UCSD-AML1 (cell line): ENCODE measurements around the gene LSS.
"Not testable (repeated sequence)": the region's sequence is repeated elsewhere in the genome, so short reads cannot be mapped to it uniquely, and the experiment has no call there.

Experiments used
- DNase-seq: peaks from one replicate; lab custom pipeline; 2025; ENCODE audit not compliant: unreplicated experiment; lab: John Stamatoyannopoulos, UW

Gene LSS

DNA sequence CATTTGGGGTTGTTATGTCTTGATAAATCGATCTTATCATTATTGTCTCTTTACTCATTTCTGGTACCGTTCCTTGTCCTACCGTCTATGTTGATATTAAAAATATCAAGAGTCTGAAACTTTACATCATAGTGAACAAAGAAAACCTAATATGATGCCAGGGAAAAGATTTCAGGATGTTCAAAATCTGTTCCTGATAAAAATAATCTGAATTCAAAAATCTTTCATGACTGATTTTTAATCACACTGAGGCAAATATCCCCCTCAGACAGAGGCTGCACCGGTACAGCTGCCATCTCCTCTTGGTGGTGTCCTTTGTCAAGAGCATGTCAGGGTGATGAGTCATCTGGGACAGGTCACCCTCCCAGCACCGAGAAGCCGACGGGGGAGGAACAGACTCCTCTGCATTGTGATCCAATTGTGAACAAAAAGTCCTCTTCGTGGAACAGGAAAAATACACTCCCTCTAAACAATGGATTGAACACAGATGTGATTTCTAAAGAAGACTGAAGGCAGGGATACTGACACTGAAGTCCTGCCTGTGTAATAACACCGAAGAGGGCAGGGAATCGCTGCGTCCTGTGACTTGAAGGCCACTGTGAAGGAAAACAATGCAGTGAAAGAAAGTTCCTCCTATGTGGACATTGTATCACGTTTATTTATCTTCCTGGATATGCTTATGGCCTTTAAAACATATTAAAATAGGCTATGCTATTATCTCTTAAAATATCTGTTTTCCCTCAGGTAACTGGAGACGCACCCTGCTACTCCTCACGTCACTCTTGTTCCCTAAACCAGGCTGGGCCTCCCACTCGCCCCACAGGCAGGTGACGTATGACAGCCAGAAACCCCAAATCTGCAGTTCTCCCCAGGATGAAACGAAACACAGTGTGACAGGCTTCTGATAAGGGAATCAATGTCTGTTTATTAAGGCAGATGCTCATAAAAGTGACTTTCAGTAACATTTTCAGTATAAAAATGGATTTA, 40.1 kb downstream of the LSS start:
- DNase-seq, result no peak

DNA sequence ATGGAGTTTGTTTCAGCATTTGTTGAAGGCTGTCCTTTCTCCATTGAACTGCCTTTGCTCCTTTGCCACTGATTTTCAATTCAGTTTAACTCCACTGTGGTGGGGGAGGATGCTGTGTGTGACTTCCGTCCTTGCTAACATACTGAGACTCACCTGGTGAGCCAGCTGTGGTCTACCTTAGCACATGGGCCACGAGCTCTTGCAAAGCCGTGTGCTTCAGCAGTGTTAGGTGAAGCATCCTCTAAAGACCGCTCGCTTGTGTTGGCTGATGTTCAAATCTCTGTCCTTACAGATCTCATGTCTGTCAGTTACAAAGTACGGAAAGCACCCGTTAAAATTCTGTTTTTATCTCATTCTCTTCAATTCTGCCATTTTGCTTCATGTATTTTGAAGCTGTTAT, 40.8 kb downstream of the LSS start:
- no peak for DNase-seq

DNA sequence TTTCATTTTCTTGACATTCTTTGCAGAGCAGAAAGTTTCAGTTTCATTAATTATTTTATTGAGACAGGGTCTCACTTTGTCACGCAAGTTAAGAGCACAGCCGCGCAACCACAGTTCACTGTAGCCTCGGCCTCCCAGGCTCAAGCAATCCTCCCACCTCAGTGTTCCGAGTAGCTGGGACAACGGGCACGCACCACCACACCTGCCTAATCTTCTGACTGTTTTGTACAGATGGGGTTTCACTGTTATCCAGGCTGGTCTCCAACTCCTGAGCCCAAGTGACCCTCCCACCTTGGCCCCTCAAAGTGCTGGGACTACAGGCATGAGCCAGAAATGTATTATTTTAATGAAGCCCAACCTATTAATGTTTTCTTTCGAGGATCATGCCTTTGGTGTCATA, 41.3 kb downstream of the LSS start:
- DNase-seq, result no peak

DNA sequence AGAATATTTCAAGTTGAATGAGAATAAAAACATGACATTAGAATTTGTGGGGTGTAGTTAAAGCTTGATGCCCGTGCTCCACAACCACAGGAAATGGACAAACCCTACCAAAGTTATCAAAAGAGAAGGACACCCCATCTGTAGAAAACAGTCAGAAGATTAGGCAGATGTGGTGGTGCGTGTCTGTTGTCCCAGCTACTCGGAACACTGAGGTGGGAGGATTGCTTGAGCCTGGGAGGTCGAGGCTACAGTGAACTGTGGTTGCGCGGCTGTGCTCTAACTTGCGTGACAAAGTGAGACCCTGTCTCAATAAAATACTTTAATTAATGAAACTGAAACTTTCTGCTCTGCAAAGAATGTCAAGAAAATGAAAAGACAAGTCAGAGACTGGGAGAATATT, 42.9 kb downstream of the LSS start:
- DNase-seq, result no peak

DNA sequence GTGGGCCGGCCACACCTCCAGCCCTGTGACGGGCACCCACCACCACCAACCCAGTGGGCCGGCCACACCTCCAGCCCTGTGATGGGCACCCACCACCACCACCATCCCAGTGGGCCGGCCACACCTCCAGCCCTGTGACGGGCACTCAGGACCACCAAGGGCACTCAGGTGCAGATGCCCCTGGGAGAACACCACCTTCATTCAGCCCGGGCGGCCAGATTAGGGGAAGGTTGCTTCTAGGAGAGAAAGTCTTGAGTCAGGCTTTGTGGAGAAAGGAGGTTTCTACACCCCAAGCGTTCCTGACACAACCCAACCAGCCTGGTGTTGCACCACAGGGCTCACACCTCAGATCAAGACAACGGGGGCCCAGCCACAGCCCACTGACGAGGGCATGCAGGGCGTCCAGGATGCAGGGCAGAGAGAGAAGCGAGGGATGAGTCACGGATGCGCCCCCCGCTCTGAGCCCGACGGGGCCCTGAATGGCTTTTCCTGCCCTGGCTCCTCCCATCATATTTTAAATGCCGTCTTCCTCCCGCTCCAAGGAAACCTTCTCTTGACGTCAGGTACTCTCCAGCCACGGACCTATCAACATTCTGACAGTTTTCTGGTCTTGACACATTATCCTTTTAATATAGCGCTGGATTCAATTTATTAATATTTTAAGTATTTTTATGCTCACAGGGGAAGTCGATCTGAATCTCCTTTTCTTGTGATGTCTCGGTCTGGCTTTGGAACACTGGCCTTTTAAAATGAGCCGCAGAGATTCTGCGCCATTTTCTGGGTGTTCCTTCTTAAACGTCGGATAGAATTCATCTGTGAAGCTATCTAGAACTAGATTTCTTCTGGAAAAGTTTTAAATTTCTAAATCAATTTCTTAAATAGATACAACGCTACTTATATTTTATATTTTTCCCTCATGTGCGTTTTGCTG, 43.7 kb downstream of the LSS start:
- DNase-seq, result peak; percentile 67

GRCh38 chr21:46183910-46184624, 44.5 kb downstream of the LSS start, which contains the start of gene SPATC1L:
Gene SPATC1L, minus strand, starts transcription at chr21:46184459. Its CDS starts 1,643 bp downstream, at chr21:46182816.
- peak; percentile 40 for DNase-seq

DNA sequence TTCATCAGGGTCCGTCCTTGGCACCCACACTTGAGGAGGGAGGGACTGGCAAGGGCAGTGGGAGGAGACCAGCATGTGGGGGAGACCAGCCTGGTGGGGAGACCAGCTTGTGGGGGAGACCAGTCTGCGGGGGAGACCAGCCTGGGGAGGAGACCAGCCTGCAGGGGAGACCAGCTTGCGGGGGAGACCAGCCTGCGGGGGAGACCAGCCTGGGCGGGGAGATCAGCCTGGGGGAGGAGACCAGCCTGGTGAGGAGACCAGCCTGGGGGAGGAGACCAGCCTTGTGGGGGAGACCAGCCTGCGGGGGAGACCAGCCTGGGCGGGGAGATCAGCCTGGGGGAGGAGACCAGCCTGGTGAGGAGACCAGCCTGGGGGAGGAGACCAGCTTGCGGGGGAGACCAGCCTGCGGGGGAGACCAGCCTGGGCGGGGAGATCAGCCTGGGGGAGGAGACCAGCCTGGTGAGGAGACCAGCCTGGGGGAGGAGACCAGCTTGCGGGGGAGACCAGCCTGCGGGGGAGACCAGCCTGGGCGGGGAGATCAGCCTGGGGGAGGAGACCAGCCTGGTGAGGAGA, 45.2 kb downstream of the LSS start:
- DNase-seq, result not testable (repeated sequence)

DNA sequence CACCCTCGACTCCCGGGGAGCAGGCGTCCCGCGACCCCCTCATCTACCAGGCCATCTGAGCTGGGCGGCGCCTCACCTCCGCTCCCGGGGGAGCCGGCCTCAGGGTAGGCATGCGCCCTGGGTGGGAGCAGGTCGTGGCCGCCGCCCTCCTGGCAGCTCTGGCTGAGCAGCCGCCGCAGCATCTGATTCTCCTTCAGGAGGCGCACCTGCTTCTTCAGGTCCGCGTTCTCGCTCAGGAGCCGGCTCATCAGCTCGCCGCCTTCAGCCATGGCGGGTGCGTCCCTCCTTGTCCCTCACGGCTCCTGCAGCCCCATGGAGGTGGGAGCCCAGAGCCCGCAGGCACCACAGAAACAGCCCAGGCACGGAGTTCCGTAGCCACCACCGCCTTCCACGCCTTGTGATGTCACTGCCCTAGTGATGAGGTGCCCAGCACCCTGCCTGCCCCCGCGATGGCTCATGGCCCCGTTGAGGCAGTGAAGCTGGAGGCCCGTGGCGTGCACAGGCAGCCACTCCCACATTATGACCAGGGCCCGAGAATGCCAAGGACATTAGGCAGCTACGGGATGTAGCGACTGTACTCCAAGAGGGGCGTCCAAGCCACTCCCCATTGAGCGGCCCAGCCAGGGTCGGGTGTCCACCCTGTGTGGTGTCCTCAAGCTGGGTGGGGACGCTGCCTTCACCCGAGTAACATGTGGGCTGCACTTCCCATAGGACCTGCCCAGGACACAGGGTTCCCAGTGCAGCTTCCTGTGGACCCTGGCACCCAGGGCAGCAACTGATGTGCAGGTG, 45.8 kb downstream of the LSS start:
- DNase-seq, result no peak

DNA sequence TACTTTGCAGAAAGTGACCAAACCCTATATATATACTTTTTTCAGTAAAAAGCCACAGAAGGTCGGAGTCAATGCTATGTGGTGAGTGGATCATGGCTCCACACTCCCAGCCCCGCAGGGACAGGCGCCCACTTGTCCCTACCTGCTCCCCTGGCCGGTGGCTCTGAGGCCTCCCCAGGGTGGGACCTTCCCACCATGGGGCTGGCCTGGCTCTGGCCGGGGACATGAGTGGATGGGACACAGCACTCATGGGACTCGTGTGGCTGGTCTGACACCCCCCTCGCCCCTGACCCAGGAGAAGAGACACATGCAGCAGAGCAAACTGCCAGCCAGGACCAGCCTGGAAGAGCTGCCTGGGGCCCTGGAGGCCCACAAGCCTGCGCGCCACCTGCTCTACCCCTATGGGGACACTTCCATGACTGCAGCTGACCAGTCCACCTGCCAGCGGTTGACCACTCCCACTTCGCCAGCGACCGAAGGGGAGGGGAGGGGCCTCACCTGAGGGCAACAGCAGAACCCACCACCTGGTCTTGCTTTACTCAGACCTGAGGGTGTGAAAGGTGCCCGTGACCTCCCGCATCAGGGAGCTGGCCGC, 46.5 kb downstream of the LSS start:
- DNase-seq, result no peak

DNA sequence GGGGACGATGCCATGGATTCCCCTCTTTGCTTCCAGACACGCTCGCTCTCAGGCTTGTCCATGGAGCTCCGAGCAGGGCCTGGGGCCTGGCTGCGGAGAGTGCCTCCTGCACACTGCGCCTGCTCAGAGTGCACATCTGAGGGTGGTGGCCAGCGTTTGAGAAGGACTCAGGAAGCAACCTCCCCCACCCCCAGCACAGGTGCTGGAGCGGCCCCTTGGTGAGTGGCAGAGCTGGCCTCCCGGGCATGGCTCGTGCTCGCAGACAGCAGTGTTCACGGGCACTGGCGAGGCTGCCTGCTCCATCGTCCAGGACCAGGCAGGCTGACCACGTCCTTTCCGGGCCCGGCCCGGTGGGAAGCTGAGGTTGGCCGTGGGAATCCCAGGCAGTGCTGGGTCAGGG, 47.1 kb downstream of the LSS start:
- DNase-seq, result no peak

GRCh38 chr21:46180778-46181391, 47.7 kb downstream of the LSS start:
- no peak for DNase-seq

GRCh38 chr21:46180079-46180722, 48.4 kb downstream of the LSS start:
- no peak for DNase-seq

DNA sequence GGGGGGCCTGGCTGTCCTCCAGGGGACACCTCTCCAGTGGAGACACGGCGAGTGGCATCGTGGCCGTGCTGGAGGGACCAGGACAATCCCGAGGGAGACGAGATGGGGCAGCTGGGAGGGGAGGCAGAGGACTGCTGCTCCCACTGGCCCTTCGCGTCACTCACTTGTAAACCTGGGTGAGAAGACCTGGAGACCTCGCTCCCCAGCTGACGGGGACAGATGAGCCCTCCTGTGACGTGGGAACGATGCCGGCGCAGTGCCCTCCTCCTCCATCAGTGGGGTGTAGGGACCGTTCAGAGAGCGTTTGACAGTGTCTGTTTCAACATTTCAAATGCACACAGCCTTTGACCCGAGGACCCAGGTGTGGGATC, 48.9 kb downstream of the LSS start:
- DNase-seq, result no peak

GRCh38 chr21:46178961-46179360, 49.6 kb downstream of the LSS start:
- DNase-seq, result no peak

GRCh38 chr21:46176443-46177129, 52.0 kb downstream of the LSS start:
- DNase-seq, result not testable (repeated sequence)

DNA sequence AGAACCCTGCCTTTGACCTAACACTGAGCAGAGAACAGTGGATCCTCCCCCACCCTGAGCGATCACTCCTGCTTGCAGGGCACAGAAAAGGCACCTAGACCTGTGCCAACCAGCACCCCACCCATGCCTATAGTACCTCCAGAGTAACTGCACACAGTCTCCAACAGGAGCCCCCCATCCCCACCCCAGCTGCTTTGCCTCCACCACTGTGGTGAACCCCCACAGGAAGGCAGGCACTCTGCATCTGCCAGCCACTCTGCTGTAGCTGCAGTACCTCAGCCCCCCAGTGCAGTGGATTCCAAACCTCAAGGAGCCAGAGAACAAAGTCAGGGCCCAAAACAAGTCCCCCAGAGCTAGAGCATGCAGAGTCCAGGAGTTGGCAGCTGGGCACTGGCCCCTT, 55.0 kb downstream of the LSS start:
- no peak for DNase-seq

DNA sequence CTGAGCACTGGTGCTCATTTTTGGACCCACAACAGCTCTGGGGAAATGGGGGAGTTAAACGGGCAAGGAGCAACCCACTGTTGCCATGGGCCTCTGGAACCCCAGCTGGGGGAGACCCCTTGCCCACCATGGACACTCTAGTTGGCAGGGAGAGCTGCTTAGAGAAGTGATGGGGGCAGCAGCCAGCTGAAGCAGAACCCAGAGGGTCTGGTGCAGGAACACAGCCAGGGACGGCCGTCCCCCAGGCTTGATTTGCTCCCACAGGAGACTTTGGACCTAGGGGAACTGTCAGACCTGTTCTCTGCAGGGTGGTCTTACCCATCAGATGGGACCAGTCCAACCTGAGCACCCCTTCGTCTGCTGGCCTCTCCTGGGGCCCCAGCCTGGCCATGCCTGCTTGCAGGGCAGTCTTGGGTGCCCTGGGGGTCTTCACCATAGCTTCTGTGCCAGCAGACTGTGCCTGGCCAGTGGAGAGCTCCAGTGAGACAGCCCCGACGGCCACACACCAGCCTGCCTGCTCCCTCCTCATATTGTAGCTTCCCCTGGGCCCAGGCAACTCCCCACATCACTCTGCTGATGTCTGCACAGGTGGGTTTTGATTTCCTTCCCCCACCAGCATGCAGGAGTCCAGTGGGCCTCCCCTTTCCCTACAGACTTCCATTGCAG, 55.6 kb downstream of the LSS start:
- DNase-seq, result no peak
